ENCODE data around the gene KRT31. TPM values are rescaled to one million over a fixed set of nuclear protein-coding genes. Genes with fewer than 3 reads are reported as not detected.
"Not testable (repeated sequence)": the region's sequence is repeated elsewhere in the genome, so short reads cannot be mapped to it uniquely, and the experiment has no call there.

Gene KRT31
- total and polyA plus RNA-seq, 2 experiments from 2014 or later: not detected

GRCh38 chr17:41404024-41404671 lies 6.7 kb upstream of the KRT31 start:
- H3K4me3 ChIP-seq: no peak overlapping the region
- H3K9me3 ChIP-seq (ENCODE audit: low read depth): no peaks in the 10 kb centered on the region
- H3K36me3 ChIP-seq: no peaks in the 10 kb centered on the region
- peaks cover 6% of the 10 kb centered on the region for H3K4me1 ChIP-seq (ENCODE audit: low read depth)
- DNase-seq (ENCODE audit: low read depth in 1 of 2, low spot score in 1 of 2): peak in 1 of 2 donors; percentile 78
- no peak overlapping the region for H3K27ac ChIP-seq
- TF ChIP-seq, protein P1, sequence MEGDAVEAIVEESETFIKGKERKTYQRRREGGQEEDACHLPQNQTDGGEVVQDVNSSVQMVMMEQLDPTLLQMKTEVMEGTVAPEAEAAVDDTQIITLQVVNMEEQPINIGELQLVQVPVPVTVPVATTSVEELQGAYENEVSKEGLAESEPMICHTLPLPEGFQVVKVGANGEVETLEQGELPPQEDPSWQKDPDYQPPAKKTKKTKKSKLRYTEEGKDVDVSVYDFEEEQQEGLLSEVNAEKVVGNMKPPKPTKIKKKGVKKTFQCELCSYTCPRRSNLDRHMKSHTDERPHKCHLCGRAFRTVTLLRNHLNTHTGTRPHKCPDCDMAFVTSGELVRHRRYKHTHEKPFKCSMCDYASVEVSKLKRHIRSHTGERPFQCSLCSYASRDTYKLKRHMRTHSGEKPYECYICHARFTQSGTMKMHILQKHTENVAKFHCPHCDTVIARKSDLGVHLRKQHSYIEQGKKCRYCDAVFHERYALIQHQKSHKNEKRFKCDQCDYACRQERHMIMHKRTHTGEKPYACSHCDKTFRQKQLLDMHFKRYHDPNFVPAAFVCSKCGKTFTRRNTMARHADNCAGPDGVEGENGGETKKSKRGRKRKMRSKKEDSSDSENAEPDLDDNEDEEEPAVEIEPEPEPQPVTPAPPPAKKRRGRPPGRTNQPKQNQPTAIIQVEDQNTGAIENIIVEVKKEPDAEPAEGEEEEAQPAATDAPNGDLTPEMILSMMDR (IDR thresholded peaks at IDR 0.05; ENCODE audit: low read depth, low read length): no peak
- peaks cover 5% of the 10 kb centered on the region for H3K27me3 ChIP-seq

DNA sequence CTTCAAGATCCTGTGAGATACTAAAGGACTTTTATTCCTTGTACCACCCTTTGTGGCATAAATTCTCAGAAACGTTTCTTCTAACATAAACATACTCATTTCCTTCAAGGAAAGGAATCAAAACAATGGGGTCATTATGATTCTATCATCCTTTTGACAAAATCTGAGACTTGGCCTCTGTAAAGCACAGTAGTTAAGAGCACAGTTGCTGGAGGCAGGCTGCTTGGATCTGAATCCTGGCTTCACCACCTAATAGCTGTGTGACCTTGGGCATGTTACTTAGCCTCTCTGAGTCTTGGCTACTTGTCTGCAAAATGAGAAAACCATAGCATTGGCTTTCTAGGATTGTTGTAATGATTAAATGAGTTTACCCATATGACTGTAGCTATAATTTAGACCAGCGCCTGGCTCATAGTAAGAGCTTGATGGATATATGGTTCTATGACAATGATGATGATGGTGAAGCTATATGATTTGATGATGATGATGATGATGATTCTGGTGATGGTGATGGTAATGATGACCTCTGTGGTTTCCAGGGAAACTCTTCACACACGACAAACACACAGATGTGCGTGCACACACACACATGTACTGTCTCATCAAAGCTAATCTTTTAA lies 6.1 kb upstream of the KRT31 start:
- peaks cover 3% of the 10 kb centered on the region for H3K27me3 ChIP-seq
- TF ChIP-seq, protein P1 (IDR thresholded peaks at IDR 0.05; ENCODE audit: low read depth, low read length): no peak
- no peak overlapping the region for H3K27ac ChIP-seq
- no peaks in the 10 kb centered on the region for H3K9me3 ChIP-seq (ENCODE audit: low read depth)
- H3K36me3 ChIP-seq: no peaks in the 10 kb centered on the region
- DNase-seq (ENCODE audit: low read depth in 1 of 2, low spot score in 1 of 2): no peak
- peaks cover 6% of the 10 kb centered on the region for H3K4me1 ChIP-seq (ENCODE audit: low read depth)
- no peak overlapping the region for H3K4me3 ChIP-seq

DNA sequence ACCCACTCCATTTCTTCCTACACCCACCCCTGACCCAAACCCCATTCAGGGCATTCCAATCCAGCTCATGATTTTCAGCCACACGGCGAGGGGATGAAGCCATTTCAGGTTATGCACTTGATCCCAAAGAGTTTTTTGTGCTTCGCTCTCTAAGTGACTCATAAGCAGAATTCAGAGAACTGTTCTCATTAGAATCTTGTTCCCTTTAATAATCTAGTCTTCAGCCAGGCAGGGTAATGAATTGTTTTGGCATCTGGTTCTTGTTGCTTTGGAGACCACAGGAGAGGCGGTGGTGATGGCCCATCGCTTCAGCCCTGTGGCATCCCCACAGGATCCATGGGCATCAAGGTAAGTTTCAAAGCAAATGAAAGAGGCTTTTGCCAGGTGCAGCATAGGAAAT lies 4.8 kb upstream of the KRT31 start:
- no peak for DNase-seq (ENCODE audit: low read depth in 1 of 2, low spot score in 1 of 2)
- H3K27ac ChIP-seq: no peak overlapping the region
- no peak overlapping the region for H3K4me3 ChIP-seq
- no peaks in the 10 kb centered on the region for H3K9me3 ChIP-seq (ENCODE audit: low read depth)
- H3K4me1 ChIP-seq (ENCODE audit: low read depth): peaks cover 6% of the 10 kb centered on the region
- TF ChIP-seq, protein P1 (IDR thresholded peaks at IDR 0.05; ENCODE audit: low read depth, low read length): no peak
- H3K27me3 ChIP-seq: peaks cover 3% of the 10 kb centered on the region
- H3K36me3 ChIP-seq: no peaks in the 10 kb centered on the region

- DNase-seq (ENCODE audit: low read depth in 1 of 2, low spot score in 1 of 2): no peak
- Histone ChIP-seq H3K4me1 (ENCODE audit: low read depth) (peaks cover 3% of the 10 kb centered on the region), H3K4me3 (no peak overlapping the region), H3K27ac (no peak overlapping the region), H3K27me3 (no peaks in the 10 kb centered on the region), H3K9me3 (ENCODE audit: low read depth) (no peaks in the 10 kb centered on the region), H3K36me3 (no peaks in the 10 kb centered on the region)
- TF ChIP-seq, protein P1 (IDR thresholded peaks at IDR 0.05; ENCODE audit: low read depth, low read length): no peak
These were observed 1.1 kb downstream of the KRT31 start for GRCh38 chr17:41396340-41396739.

DNA sequence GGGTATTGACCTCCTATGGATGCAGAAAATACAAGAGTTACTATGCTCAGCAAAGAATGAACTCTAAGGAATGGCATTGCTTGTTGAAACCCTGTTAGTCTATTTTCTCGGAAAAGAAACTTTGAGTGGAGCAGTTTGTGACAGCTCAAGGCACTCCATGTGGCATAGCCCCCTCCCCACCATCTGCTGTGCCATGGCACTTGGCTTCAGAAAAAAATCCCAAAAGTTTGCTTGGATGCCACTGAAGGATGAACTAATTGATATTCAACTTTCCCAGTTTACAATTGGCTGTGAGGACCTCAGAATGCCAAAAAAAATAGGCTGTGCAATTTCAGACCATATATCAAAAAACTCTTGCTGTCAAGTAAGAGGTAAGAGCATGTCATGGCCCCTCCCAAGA lies 1.8 kb downstream of the KRT31 start:
- H3K27me3 ChIP-seq: no peaks in the 10 kb centered on the region
- no peak for DNase-seq (ENCODE audit: low read depth in 1 of 2, low spot score in 1 of 2)
- no peaks in the 10 kb centered on the region for H3K9me3 ChIP-seq (ENCODE audit: low read depth)
- peaks cover 3% of the 10 kb centered on the region for H3K4me1 ChIP-seq (ENCODE audit: low read depth)
- H3K4me3 ChIP-seq: no peak overlapping the region
- H3K36me3 ChIP-seq: no peaks in the 10 kb centered on the region
- no peak overlapping the region for H3K27ac ChIP-seq
- TF ChIP-seq, protein P1 (IDR thresholded peaks at IDR 0.05; ENCODE audit: low read depth, low read length): no peak

GRCh38 chr17:41395044-41395443 lies 2.4 kb downstream of the KRT31 start:
- not testable (repeated sequence) for H3K4me1 ChIP-seq (ENCODE audit: low read depth); H3K36me3 ChIP-seq; H3K27me3 ChIP-seq; H3K4me3 ChIP-seq; H3K9me3 ChIP-seq (ENCODE audit: low read depth); H3K27ac ChIP-seq; DNase-seq (ENCODE audit: low read depth in 1 of 2, low spot score in 1 of 2)

Measured in cardiac muscle cell (in vitro differentiated cells and primary cell).